K562 (cell line): ENCODE results near the gene MAP3K15. TPM values are rescaled to one million over a fixed set of nuclear protein-coding genes. Genes with fewer than 3 reads are reported as not detected.

Experiments used
- ATAC-seq: fragments of 200-7000 bp; cut with Tn5 transposase; 3 replicates; pipeline ENCODE4 v1.9.1; 2020; ENCODE audit warnings: moderate library complexity
- BruUV-seq: library from RNA; stranded (reverse); fragments of 400-500 nt; replicated peaks from 2 replicates; lab custom pipeline; 2021; lab: Mats Ljungman, UMichigan
- CTCF ChIA-PET: fragments of 300-600 bp; formaldehyde crosslinking; extraction: SDS; loops from one replicate; lab custom pipeline; 2021; ENCODE audit warnings: low intra/inter-chr PET ratio; lab: Yijun Ruan, JAX
- POLR2A ChIA-PET: fragments of 300-600, 350-650 bp; sonication (Branson Sonifier 250); formaldehyde crosslinking; extraction: SDS; loops from one replicate; lab custom pipeline; 2021; ENCODE audit warnings: antibody characterized with exemption, inconsistent platforms; lab: Yijun Ruan, JAX
- DNase-seq, 4 experiments: peaks; one replicate each; pipeline versions ENCODE4 v3.0.0 to v3.0.0-alpha.2; 2011 to 2018; ENCODE audit warnings: low spot score in 3 of 4, mixed read lengths in 3 of 4; ENCODE audit errors: extremely low read depth in 1 of 4
- FAIRE-seq: peaks from 2 replicates; lab custom pipeline; 2011; peaks lifted over from hg19 to GRCh38; lab: Jason Lieb, UNC
- H2AFZ ChIP-seq: 2 replicates; pipeline ENCODE4 v1.6.0; 2011; ENCODE audit warnings: low read depth, low read length, control low read depth, inconsistent platforms
- H3K27ac ChIP-seq: fragments of 200-600 bp; 3 replicates; pipeline ENCODE4 v1.8.0; 2011; ENCODE audit warnings: low read depth, mild to moderate bottlenecking, control low read depth, inconsistent platforms, low read length, moderate library complexity, mixed read lengths; ENCODE audit errors: extremely low read depth
- H3K27me3 ChIP-seq, 2 experiments: fragments of 300-600 bp in 1 of 2; 2 replicates in 1 of 2; 3 replicates in 1 of 2; pipeline versions ENCODE4 v1.6.0 to v1.8.0; 2011; ENCODE audit warnings: inconsistent platforms in 2 of 2, low read length in 2 of 2, mild to moderate bottlenecking in 1 of 2, mixed read lengths in 1 of 2, moderate library complexity in 1 of 2; ENCODE audit not compliant: control insufficient read depth in 2 of 2, insufficient read depth in 2 of 2
- H3K36me3 ChIP-seq: fragments of 300-600 bp; 3 replicates; pipeline ENCODE4 v1.8.0; 2011; ENCODE audit warnings: mild to moderate bottlenecking, low read length, inconsistent platforms; ENCODE audit not compliant: control insufficient read depth, insufficient read depth
- H3K4me1 ChIP-seq, 2 experiments: fragments of 200-600 bp in 1 of 2; replicated peaks in 1 of 2; 2 replicates in 1 of 2; 3 replicates in 1 of 2; pipeline versions ENCODE4 v1.5.1 to v1.8.0; 2011; ENCODE audit warnings: inconsistent platforms in 2 of 2, low read length in 2 of 2, mild to moderate bottlenecking in 1 of 2, mixed read lengths in 1 of 2, moderate library complexity in 1 of 2; ENCODE audit not compliant: control insufficient read depth in 2 of 2, insufficient read depth in 2 of 2
- H3K4me2 ChIP-seq: 2 replicates; pipeline ENCODE4 v1.6.1; 2011; ENCODE audit warnings: low read length, control low read depth, inconsistent platforms, mixed read lengths; ENCODE audit not compliant: insufficient read depth
- H3K4me3 ChIP-seq: fragments of 200-600 bp; sonication (generic), shearing (Covaris generic); 2 replicates; pipeline ENCODE4 v1.5.1; 2016; ENCODE audit warnings: control low read depth, inconsistent platforms
- H3K79me2 ChIP-seq: fragments of 200-600 bp; 3 replicates; pipeline ENCODE4 v1.8.0; 2011; ENCODE audit warnings: low read length, inconsistent platforms; ENCODE audit not compliant: control insufficient read depth, insufficient read depth
- H3K9ac ChIP-seq, 2 experiments: 2 replicates each; pipeline versions ENCODE4 v1.6.0 to v1.6.1; 2011; ENCODE audit warnings: low read depth in 2 of 2, low read length in 2 of 2, control low read depth in 1 of 2, inconsistent platforms in 1 of 2, mild to moderate bottlenecking in 1 of 2, mixed read lengths in 1 of 2; ENCODE audit not compliant: insufficient read depth in 1 of 2
- H3K9me1 ChIP-seq: one replicate; pipeline ENCODE4 v1.6.0; 2011; ENCODE audit warnings: inconsistent platforms, mild to moderate bottlenecking, low read length, moderate library complexity; ENCODE audit not compliant: control insufficient read depth, insufficient read depth
- H3K9me3 ChIP-seq: replicated peaks from 2 replicates; pipeline ENCODE4 v1.5.1; 2011; ENCODE audit warnings: low read depth, low read length, inconsistent platforms; ENCODE audit not compliant: control insufficient read depth, insufficient read depth
- H4K20me1 ChIP-seq: replicated peaks from 2 replicates; pipeline ENCODE4 v1.6.1; 2011; ENCODE audit warnings: low read length, inconsistent platforms, mixed read lengths; ENCODE audit not compliant: control insufficient read depth, insufficient read depth
- ID3 ChIP-seq, 2 experiments: fragments of 250-450 bp in 1 of 2; fragments of 450-650 bp in 1 of 2; sonication (Bioruptor Pico) in 1 of 2; IDR thresholded peaks; 2 replicates each; pipeline versions ENCODE4 v1.6.1 to v1.8.0; 2016 to 2021; ENCODE audit warnings: mild to moderate bottlenecking in 2 of 2, moderate library complexity in 2 of 2, missing compliant biosample characterization in 1 of 2, missing genetic modification characterization in 1 of 2
- MITF ChIP-seq: IDR thresholded peaks from 2 replicates; pipeline ENCODE4 v1.6.1; 2014; ENCODE audit warnings: antibody characterized with exemption
- RBM14 ChIP-seq: fragments of 200-400 bp; formaldehyde crosslinking; IDR thresholded peaks from 2 replicates; pipeline ENCODE4 v1.6.1; 2018; ENCODE audit warnings: low read depth, mild to moderate bottlenecking, low read length, moderate library complexity, borderline replicate concordance; ENCODE audit not compliant: insufficient read depth
- SFPQ ChIP-seq: fragments of 200-400 bp; formaldehyde crosslinking; IDR thresholded peaks from 2 replicates; pipeline ENCODE4 v1.6.1; 2017; ENCODE audit warnings: mild to moderate bottlenecking, low read depth, low read length, moderate library complexity
- SUPT5H ChIP-seq: fragments of 450-650 bp; IDR thresholded peaks from 2 replicates; pipeline ENCODE4 v1.6.1; 2016
- XRCC4 ChIP-seq: IDR thresholded peaks from one replicate; pipeline ENCODE4 v1.6.1; 2011; ENCODE audit not compliant: insufficient read depth, insufficient read length; ENCODE audit errors: extremely low read depth
- ZNF280A ChIP-seq: fragments of 450-650 bp; IDR thresholded peaks from 2 replicates; pipeline ENCODE4 v1.6.1; 2018; ENCODE audit warnings: mild to moderate bottlenecking, low read depth; ENCODE audit not compliant: partially characterized antibody
- WGBS: fragments of 100-300 bp; shearing (Covaris generic); methylation state at CpG from one replicate; pipeline ENCODE4 v1.1.6; 2016; ENCODE audit warnings: low coverage, mixed read lengths; ENCODE audit not compliant: insufficient coverage; ENCODE audit errors: missing lambda C conversion rate; 5-methylcytosine and 5-hydroxymethylcytosine counted together
- in situ Hi-C: fragments of 300-500 bp; cut with MboI; formaldehyde crosslinking; loops from 4 replicates; pipeline ENCODE4 v1.15.0; 2018; ENCODE audit warnings: inconsistent platforms, mixed read lengths
- intact Hi-C: fragments of 100-400 bp; cut with micrococcal nuclease; formaldehyde crosslinking; loops from 2 replicates; pipeline ENCODE4 v1.14.2; 2022
- polyA plus RNA-seq, 8 experiments: library from polyadenylated mRNA; depleted of rRNA in 4 of 8; stranded (reverse) in 5 of 8; unstranded in 3 of 8; fragments of >200 nt; fragmentation: Nextera tagmentation in 2 of 8; fragmentation: Illumina TruSeq in 1 of 8; extraction: Ambion mirVana in 2 of 8; extraction: Trizol in 1 of 8; gene quantifications; 2 replicates each; pipeline versions ENCODE4 v1.2.1 to v1.2.3, GENCODE V29; 2011 to 2014; ENCODE audit warnings: inconsistent platforms in 1 of 8, missing spikeins in 1 of 8
- total RNA-seq, 7 experiments: library from RNA; depleted of rRNA in 6 of 7; stranded (reverse); fragments of >200 nt in 6 of 7; fragmentation: Illumina TruSeq in 2 of 7; extraction: Trizol in 2 of 7; gene quantifications; 2 replicates each; pipeline versions ENCODE4 v1.2.1 to v1.2.3, GENCODE V29; 2011 to 2021; ENCODE audit warnings: low replicate concordance in 1 of 7

MAP3K15 gene
- total and polyA plus RNA-seq, 9 of the 15 experiments (the other 6 are each of a cell fraction or from before 2014, with no cell fraction given) = 0.03 to 0.29 (median 0.14) TPM; not detected in 5

- no peak for ATAC-seq
- Histone ChIP-seq H3K4me3 (no peak overlapping the region), H3K9me1 (no peaks in the 10 kb centered on the region), H3K9ac (no peak overlapping the region), H3K79me2 (no peaks in the 10 kb centered on the region), H2AFZ (no peak overlapping the region), H3K27ac (no peak overlapping the region), H3K36me3 (no peaks in the 10 kb centered on the region), H3K4me1 (no peaks in the 10 kb centered on the region), H3K4me2 (no peak overlapping the region), H3K9me3 (no peaks in the 10 kb centered on the region), H4K20me1 (no peaks in the 10 kb centered on the region), H3K27me3 (no peaks in the 10 kb centered on the region)
- FAIRE-seq = no peak
- 30% methylated on average over 13 of the region's 23 CpGs for WGBS
- intact Hi-C loops (no loop called here), in situ Hi-C loops (no loop called here)
- TF ChIP-seq MITF (no peak), ID3 (CRISPR knock-in tag; IDR thresholded peaks at IDR 0.05) (no peak), ID3 (tag; IDR thresholded peaks at IDR 0.05) (no peak)
- POLR2A ChIA-PET = no interaction called here
- no peak for DNase-seq
- BruUV-seq = no TSS peak
- CTCF ChIA-PET = no interaction called here
These were observed 352 bp upstream of the MAP3K15 start for GRCh38 chrX:19515615-19516105.

- no peaks in the 10 kb centered on the region for H3K36me3 ChIP-seq
- POLR2A ChIA-PET = no interaction called here
- intact Hi-C loops = no loop called here
- no peak overlapping the region for H2AFZ ChIP-seq
- BruUV-seq = no TSS peak
- no peak for DNase-seq
- ATAC-seq = no peak
- H3K9me3 ChIP-seq = no peaks in the 10 kb centered on the region
- H3K27ac ChIP-seq = no peak overlapping the region
- no peaks in the 10 kb centered on the region for H3K9me1 ChIP-seq
- 0% methylated on average over 4 of the region's 4 CpGs for WGBS
- no peak for FAIRE-seq
- no peak overlapping the region for H3K4me3 ChIP-seq
- no peaks in the 10 kb centered on the region for H3K27me3 ChIP-seq
- H3K4me1 ChIP-seq = no peaks in the 10 kb centered on the region
- CTCF ChIA-PET = no interaction called here
- in situ Hi-C loops = no loop called here
- no peaks in the 10 kb centered on the region for H4K20me1 ChIP-seq
- no peaks in the 10 kb centered on the region for H3K79me2 ChIP-seq
- H3K4me2 ChIP-seq = no peak overlapping the region
- H3K9ac ChIP-seq = no peak overlapping the region
- no peak for TF ChIP-seq SFPQ
- TF ChIP-seq XRCC4 = no peak
- no peak for TF ChIP-seq ZNF280A
- no peak for TF ChIP-seq RBM14
- TF ChIP-seq SUPT5H = no peak
These were observed 1.9 kb downstream of the MAP3K15 start for GRCh38 chrX:19513383-19513782.
